ENCODE results near the gene EXOC6. TPM values are rescaled to one million over a fixed set of nuclear protein-coding genes. Genes with fewer than 3 reads are reported as not detected.

EXOC6 gene
- total RNA-seq, 2 experiments from 2014 or later, result 9.4 to 9.9 TPM

DNA sequence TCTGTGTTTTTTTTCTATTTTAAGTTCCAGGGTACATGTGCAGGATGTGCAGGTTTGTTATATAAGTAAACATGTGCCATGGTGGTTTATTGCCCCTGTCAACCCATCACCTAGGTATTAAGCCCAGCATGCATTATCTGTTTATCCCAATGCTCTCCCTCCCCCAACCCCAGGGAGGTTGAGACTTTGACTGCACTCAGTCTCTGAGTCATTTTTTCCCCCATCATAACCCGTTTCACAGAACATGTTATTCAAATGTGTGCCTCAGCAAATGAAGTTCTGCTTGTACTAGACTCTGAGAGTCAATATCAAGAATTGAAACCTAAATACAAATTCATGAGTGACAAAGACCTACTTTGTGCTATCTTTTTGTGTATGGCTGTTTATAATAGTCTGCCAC lies 142.3 kb downstream of the EXOC6 start:
- Mint-ChIP-seq H3K9me3 (no peaks in the 10 kb centered on the region), H3K4me3 (no peak overlapping the region), H3K27me3 (no peaks in the 10 kb centered on the region), H3K4me1 (peaks cover 16% of the 10 kb centered on the region), H3K27ac (no peak overlapping the region), H3K36me3 (ENCODE audit: low read depth) (no peaks in the 10 kb centered on the region)
- ChIA-PET CTCF (no interaction called here), POLR2A (no interaction called here)
- no peak for DNase-seq

DNA sequence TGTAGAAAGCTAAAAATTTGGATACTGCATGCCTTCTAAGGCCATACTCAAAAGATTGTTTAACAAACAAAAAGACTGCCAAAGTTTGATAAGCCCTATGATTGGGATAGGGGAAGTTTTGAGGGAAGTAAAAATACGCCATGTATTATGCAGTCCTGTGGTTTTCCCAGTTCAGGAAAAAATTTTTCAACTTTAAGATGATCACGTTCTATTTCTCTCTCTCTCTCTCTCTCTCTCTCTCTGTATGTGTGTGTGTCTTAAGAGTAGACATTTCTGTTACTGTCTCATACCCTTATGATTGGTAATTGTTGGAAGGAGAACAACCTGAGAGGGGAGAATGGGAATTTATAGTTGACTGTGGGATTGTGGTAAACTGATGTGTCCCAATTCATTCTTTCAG lies 143.2 kb downstream of the EXOC6 start:
- DNase-seq, result no peak
- H3K36me3 Mint-ChIP-seq (ENCODE audit: low read depth), result no peaks in the 10 kb centered on the region
- ChIA-PET CTCF (no interaction called here), POLR2A (interaction anchor here (1.0 kb wide), 1 partner anchor 10 kb away, joined by 3 read pairs; no protein-coding TSS in a partner anchor)
- H3K4me1 Mint-ChIP-seq, result peaks cover 16% of the 10 kb centered on the region
- H3K9me3 Mint-ChIP-seq, result no peaks in the 10 kb centered on the region
- H3K27me3 Mint-ChIP-seq, result no peaks in the 10 kb centered on the region
- H3K4me3 Mint-ChIP-seq, result no peak overlapping the region
- H3K27ac Mint-ChIP-seq, result no peak overlapping the region

DNA sequence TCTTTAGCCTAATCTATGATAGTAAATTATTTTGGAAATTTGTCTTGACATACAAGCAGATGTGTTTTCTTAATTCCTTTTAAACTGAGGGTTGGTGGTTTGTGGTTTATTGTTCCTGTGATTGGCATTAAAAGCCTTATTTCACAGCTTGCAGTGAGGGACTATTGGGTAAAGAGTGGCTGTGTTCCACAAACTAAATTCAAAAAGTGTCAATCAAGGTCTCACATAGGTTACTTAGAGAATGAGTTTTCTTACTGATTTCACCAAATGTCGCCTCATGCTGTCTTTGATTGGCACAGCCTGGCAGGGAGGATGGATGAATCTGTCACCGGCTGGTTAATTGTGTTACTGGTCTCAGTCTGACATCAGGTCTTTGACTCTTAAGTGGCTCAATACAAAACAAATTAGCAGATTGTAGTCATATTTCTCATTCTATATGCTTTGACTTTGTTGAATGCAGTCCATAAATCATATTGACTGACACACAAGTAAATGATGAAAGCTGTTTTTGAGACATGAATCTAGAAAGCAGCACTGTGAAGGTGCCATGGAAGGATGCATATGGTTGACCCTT lies 145.5 kb downstream of the EXOC6 start:
- ChIA-PET CTCF (no interaction called here), POLR2A (interaction anchor here (0.7 kb wide), 1 partner anchor 17 kb away, joined by 3 read pairs; no protein-coding TSS in a partner anchor)
- H3K4me1 Mint-ChIP-seq, result peaks cover 16% of the 10 kb centered on the region
- H3K27ac Mint-ChIP-seq, result no peak overlapping the region
- no peaks in the 10 kb centered on the region for H3K9me3 Mint-ChIP-seq
- H3K4me3 Mint-ChIP-seq, result no peak overlapping the region
- H3K36me3 Mint-ChIP-seq (ENCODE audit: low read depth), result no peaks in the 10 kb centered on the region
- no peak for DNase-seq
- no peaks in the 10 kb centered on the region for H3K27me3 Mint-ChIP-seq

DNA sequence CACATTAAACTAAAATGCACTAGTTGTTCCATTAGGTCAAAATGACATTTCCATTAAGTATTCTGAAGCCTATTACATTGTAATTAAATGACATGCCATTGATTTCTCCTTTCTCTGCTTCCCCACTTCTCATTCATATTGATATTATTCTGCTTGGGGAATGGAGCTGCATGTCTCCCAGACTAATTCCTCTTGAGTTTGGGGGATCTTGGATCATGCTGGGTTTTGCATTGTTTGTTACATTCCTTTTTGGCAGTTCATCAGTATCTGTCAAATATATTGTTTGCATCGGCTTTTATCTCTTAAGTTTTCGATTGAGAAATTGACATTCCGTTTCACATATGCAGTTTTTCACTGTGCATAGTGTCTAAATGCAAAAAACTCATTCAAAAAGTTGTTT lies 147.2 kb downstream of the EXOC6 start:
- H3K9me3 Mint-ChIP-seq, result no peaks in the 10 kb centered on the region
- peaks cover 13% of the 10 kb centered on the region for H3K4me1 Mint-ChIP-seq
- no peaks in the 10 kb centered on the region for H3K36me3 Mint-ChIP-seq (ENCODE audit: low read depth)
- no peaks in the 10 kb centered on the region for H3K27me3 Mint-ChIP-seq
- no peak overlapping the region for H3K27ac Mint-ChIP-seq
- ChIA-PET CTCF (interaction anchor here (0.7 to 2.0 kb wide), 2 partner anchors 11 to 34 kb away, joined by 4 to 7 read pairs; no protein-coding TSS in a partner anchor), POLR2A (no interaction called here)
- no peak overlapping the region for H3K4me3 Mint-ChIP-seq
- DNase-seq, result no peak

DNA sequence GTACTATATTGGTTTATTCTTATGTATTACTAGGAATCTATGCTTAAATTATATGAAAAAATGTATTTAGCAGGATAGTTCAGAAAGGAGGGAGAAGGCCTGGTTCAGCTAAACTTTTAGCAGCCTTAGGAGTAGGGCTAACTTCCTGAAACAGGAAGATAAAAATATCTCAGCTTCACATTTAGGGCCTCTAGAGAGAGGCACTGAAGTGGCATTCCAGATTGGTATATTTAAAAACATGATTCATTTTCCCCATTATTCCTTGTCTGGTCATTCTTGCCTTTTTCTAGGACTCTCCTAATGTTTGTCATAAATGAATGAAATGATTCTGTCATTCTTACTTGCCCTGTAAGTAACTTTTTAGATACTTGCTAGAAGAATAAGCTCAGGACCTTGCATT lies 149.3 kb downstream of the EXOC6 start:
- H3K4me3 Mint-ChIP-seq, result no peak overlapping the region
- H3K9me3 Mint-ChIP-seq, result no peaks in the 10 kb centered on the region
- H3K36me3 Mint-ChIP-seq (ENCODE audit: low read depth), result no peaks in the 10 kb centered on the region
- no peaks in the 10 kb centered on the region for H3K27me3 Mint-ChIP-seq
- H3K27ac Mint-ChIP-seq, result no peak overlapping the region
- H3K4me1 Mint-ChIP-seq, result peaks cover 8% of the 10 kb centered on the region
- CTCF ChIA-PET, result interaction anchor here (2.0 kb wide), 1 partner anchor 9 kb away, joined by 7 read pairs; no protein-coding TSS in a partner anchor
- DNase-seq, result no peak
- POLR2A ChIA-PET, result no interaction called here

DNA sequence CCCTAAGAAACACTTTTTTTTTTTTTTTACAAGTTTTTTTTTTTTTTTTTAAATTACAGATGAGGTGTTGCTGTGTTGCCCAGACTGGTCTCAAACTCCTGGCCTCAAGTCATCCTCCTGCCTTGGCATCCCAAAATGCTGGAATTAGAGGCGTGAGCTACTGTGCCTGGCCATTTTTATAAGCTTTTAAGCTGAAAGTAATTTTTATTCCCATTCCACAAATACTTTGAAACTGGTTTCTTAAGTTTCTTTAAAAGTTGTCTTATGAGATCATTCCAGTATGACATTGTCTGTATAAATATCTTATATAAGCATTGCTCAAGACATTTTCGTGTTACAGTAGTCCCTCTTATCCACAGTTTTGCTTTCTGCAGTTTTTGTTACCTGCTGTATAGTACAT lies 150.9 kb downstream of the EXOC6 start:
- no peak overlapping the region for H3K4me3 Mint-ChIP-seq
- no peak overlapping the region for H3K27ac Mint-ChIP-seq
- H3K27me3 Mint-ChIP-seq, result no peaks in the 10 kb centered on the region
- POLR2A ChIA-PET, result no interaction called here
- no peaks in the 10 kb centered on the region for H3K4me1 Mint-ChIP-seq
- no peak for DNase-seq
- H3K36me3 Mint-ChIP-seq (ENCODE audit: low read depth), result no peaks in the 10 kb centered on the region
- CTCF ChIA-PET, result interaction anchor here (0.7 kb wide), 1 partner anchor 12 kb away, joined by 4 read pairs; no protein-coding TSS in a partner anchor
- no peaks in the 10 kb centered on the region for H3K9me3 Mint-ChIP-seq

DNA sequence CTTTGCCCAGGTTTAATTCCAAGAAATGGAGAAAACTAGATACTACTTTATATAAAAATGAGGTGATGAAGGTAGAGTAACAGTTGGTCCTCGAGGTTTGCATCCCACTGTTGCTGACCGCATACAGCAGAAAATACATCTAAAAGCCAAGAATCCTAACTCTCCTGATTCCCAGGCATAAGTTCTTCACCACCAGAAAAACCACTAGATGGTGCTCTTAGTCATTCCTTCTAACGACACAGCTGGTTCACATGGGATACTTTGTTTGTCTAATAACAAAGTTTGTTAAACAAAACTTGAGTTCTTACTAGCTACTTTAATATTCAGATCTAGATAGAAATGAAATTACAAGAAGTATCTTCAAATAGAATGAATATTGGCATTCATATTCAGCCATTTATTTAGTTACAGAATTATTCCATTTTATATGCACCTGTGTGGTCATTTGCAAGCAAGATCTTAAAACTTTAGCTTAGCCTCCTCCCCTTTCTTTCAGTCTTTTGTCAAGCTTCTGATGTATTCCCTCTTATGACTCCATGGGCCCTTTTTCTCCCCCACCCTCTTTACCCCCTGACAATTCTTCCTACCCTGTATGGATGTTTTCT lies 158.2 kb downstream of the EXOC6 start:
- H3K9me3 Mint-ChIP-seq, result no peaks in the 10 kb centered on the region
- no peak overlapping the region for H3K27ac Mint-ChIP-seq
- CTCF ChIA-PET, result interaction anchor here (0.6 to 1.4 kb wide), 5 partner anchors 10 to 417 kb away, joined by 3 to 7 read pairs (median 4); no protein-coding TSS in a partner anchor
- POLR2A ChIA-PET, result no interaction called here
- no peaks in the 10 kb centered on the region for H3K36me3 Mint-ChIP-seq (ENCODE audit: low read depth)
- H3K4me3 Mint-ChIP-seq, result no peak overlapping the region
- no peaks in the 10 kb centered on the region for H3K27me3 Mint-ChIP-seq
- DNase-seq, result no peak
- H3K4me1 Mint-ChIP-seq, result no peaks in the 10 kb centered on the region

DNA sequence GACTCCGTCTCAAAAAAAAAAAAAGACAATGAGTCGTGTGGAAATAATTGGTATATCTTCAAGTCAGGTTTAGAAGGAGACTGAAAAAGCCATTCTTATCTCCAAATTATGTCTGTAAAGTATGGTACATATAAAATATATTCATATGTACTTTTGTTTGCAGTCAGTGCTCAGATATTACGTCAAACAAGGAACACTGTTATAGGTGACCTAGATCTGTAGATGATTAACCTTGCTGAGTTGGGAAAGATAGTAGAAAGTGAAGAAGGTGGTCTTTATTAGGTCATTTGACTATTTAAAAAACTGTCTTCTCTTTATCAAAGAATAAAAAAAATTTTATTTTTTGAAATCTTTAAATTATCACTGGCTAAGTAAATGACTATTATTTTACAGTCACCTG lies 167.4 kb downstream of the EXOC6 start:
- Mint-ChIP-seq H3K9me3 (no peaks in the 10 kb centered on the region), H3K4me1 (no peaks in the 10 kb centered on the region), H3K27ac (no peak overlapping the region), H3K4me3 (no peak overlapping the region), H3K36me3 (ENCODE audit: low read depth) (no peaks in the 10 kb centered on the region), H3K27me3 (no peaks in the 10 kb centered on the region)
- POLR2A ChIA-PET, result no interaction called here
- CTCF ChIA-PET, result interaction anchor here (0.6 kb wide), 1 partner anchor 783 kb away, joined by 5 read pairs; no protein-coding TSS in a partner anchor
- no peak for DNase-seq

DNA sequence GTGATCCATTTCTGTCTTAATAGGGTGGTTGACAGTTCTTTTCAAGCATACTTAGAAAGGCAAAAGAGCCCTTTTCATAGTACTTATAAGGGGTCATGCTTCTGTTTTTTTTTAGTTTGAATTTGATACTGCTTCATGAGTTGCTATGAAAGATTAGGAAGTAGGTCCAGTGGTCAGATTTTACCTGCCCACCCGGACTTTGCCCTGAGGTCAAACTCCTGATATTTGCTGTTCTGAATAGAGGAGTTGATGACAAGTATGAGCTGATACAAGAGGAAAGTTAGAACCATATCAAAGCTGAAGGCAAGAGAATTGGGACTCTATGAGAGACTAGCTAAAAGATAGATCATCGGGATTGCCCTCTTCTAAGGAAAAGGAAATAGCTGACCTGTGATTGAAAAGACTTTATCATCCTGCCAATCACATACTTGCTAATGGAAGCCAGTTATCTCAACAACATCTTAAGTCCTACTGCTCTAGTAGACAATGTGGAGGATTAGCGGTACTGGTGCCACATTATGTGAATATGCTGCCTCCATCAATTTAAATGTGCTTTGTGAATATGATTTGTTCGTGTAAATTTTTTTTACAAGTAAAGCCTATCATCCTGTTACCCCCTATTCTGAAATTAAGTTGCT lies 174.8 kb downstream of the EXOC6 start:
- Mint-ChIP-seq H3K36me3 (ENCODE audit: low read depth) (no peaks in the 10 kb centered on the region), H3K4me1 (no peaks in the 10 kb centered on the region)

DNA sequence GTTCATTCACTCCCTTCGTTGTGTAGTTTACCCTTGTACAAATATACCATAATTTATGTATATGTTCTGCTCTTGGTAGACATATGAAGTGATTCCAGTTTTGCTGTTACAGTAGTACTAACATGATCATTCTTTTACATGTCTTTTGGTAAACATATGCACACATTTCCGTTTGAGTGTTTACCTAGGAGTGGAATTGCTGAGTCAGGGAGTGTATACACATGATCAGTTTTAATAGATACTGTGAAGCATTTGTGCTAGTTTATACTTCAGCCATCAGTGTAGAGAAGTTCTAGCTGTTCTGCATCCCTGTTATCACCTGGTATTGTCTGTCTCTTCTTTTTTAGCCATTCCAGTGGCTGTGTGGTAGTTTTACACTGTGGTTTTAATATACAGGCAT lies 177.8 kb downstream of the EXOC6 start:
- H3K4me1 Mint-ChIP-seq, result no peaks in the 10 kb centered on the region
- H3K27ac Mint-ChIP-seq, result no peak overlapping the region
- H3K36me3 Mint-ChIP-seq (ENCODE audit: low read depth), result no peaks in the 10 kb centered on the region
- H3K27me3 Mint-ChIP-seq, result no peaks in the 10 kb centered on the region
- no peak overlapping the region for H3K4me3 Mint-ChIP-seq
- no peaks in the 10 kb centered on the region for H3K9me3 Mint-ChIP-seq
- DNase-seq, result no peak
- ChIA-PET CTCF (no interaction called here), POLR2A (no interaction called here)

More for the DNA sequence above, 174.8 kb downstream of the EXOC6 start:
- H3K27me3 Mint-ChIP-seq, result no peaks in the 10 kb centered on the region
- no peak for DNase-seq
- no peak overlapping the region for H3K27ac Mint-ChIP-seq
- ChIA-PET CTCF (no interaction called here), POLR2A (no interaction called here)
- H3K9me3 Mint-ChIP-seq, result no peaks in the 10 kb centered on the region
- H3K4me3 Mint-ChIP-seq, result no peak overlapping the region

DNA sequence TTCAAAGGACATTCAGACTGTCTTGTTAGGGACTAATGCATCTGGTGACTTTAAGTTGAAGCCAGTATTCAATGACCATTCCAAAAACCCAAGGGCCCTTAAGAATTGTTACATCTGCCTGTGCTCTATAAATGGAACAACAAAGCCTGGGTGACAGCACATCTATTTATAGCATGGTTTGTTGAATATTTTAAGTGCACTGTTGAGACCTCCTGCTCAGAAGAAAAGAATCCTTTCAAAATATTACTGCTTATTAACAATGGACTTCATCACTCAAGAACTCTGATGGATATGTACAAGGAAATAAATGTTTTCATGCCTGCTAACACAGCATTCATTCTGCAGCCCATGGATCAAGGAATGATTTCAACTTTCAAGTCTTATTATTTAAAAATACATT lies 179.2 kb downstream of the EXOC6 start:
- Mint-ChIP-seq H3K9me3 (no peaks in the 10 kb centered on the region), H3K4me1 (no peaks in the 10 kb centered on the region), H3K27me3 (no peaks in the 10 kb centered on the region), H3K27ac (no peak overlapping the region), H3K36me3 (ENCODE audit: low read depth) (no peaks in the 10 kb centered on the region), H3K4me3 (no peak overlapping the region)
- CTCF ChIA-PET, result no interaction called here
- POLR2A ChIA-PET, result no interaction called here
- no peak for DNase-seq

DNA sequence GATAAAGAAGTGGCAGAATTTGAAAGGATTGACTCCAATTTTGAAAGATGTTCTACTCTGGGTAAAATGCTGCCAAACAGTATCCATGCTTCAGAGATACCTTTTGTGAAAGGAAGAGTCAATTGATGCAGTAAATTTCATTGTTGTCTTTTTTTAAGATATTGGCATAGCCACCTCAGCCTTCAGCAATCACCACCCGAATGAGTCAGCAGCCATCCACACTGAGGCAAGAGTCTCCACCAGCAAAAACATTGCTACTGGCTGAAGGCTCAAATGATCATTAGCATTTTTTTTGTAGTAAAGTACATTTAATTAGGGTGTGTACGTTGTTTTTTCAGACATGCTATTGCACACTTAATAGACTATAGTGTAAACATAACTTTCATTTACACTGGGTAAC lies 180.6 kb downstream of the EXOC6 start:
- H3K36me3 Mint-ChIP-seq (ENCODE audit: low read depth), result no peaks in the 10 kb centered on the region
- no peak overlapping the region for H3K4me3 Mint-ChIP-seq
- POLR2A ChIA-PET, result no interaction called here
- CTCF ChIA-PET, result no interaction called here
- H3K27me3 Mint-ChIP-seq, result no peaks in the 10 kb centered on the region
- H3K9me3 Mint-ChIP-seq, result no peaks in the 10 kb centered on the region
- no peak overlapping the region for H3K27ac Mint-ChIP-seq
- no peak for DNase-seq
- no peaks in the 10 kb centered on the region for H3K4me1 Mint-ChIP-seq

DNA sequence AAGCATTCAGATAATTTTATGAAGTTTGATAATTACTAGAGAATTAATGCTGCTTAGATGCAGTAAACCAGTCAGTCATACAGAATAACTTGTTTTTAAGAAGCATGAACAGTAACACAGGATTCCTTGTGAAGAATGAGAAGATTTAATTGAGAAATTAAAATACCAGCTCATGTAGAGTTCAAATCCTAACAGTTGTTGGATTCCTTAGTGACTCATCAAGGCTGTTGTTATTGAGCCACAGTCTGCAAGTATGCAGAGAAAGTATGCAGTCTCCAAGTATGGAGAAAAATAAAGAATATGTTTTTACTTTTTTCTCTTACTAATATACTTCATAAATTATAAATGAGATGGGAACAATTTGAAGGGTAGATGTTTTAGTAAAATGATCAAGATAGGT lies 182.1 kb downstream of the EXOC6 start:
- ChIA-PET CTCF (no interaction called here), POLR2A (no interaction called here)
- Mint-ChIP-seq H3K4me1 (no peaks in the 10 kb centered on the region), H3K4me3 (no peak overlapping the region), H3K27me3 (no peaks in the 10 kb centered on the region), H3K36me3 (ENCODE audit: low read depth) (no peaks in the 10 kb centered on the region), H3K9me3 (no peaks in the 10 kb centered on the region), H3K27ac (no peak overlapping the region)
- no peak for DNase-seq

Measured in activated CD4-positive, alpha-beta memory T cell treated with anti-CD3 and anti-CD28 coated beads, Interleukin-2, amount 10 ng/mL, durations not matched to agents 7 days and 5 days (primary cell).